PC-9 (cell line): Measurements from ENCODE around the gene OR51B2. TPM values are rescaled to one million over a fixed set of nuclear protein-coding genes. Genes with fewer than 3 reads are reported as not detected.

Source experiments
- BruUV-seq: library from RNA; stranded (reverse); fragments of 400-500 nt; replicated peaks from 2 replicates; lab custom pipeline; 2021; lab: Mats Ljungman, UMichigan
- CTCF ChIA-PET: fragments of 300-600 bp; sonication (Branson Sonifier 250); formaldehyde crosslinking; loops from one replicate; lab custom pipeline; 2022; ENCODE audit warnings: antibody characterized with exemption; lab: Charles Lee
- POLR2A ChIA-PET: fragments of 300-600 bp; sonication (Branson Sonifier 250); formaldehyde crosslinking; loops from one replicate; lab custom pipeline; 2022; ENCODE audit warnings: antibody characterized with exemption; ENCODE audit not compliant: unreplicated experiment; lab: Charles Lee
- DNase-seq, 2 experiments: peaks; one replicate each; pipeline versions ENCODE4 v3.0.0 to v3.0.0-alpha.2; 2015 to 2022; ENCODE audit warnings: mixed read lengths in 1 of 2
- H2AFZ ChIP-seq: fragments of 200-600 bp; sonication (generic); 2 replicates; pipeline ENCODE4 v1.8.1; 2017; ENCODE audit warnings: antibody characterized with exemption
- H3F3A ChIP-seq: fragments of 200-600 bp; sonication (generic); 2 replicates; pipeline ENCODE4 v1.8.1; 2017; ENCODE audit warnings: antibody characterized with exemption, mild to moderate bottlenecking, low read depth; ENCODE audit not compliant: insufficient read depth
- H3K27ac ChIP-seq: fragments of 200-600 bp; sonication (generic); 2 replicates; pipeline ENCODE4 v1.6.1; 2016; ENCODE audit warnings: mixed run types
- H3K27me3 ChIP-seq: fragments of 200-600 bp; sonication (generic); 2 replicates; pipeline ENCODE4 v1.6.1; 2016; ENCODE audit warnings: low read depth, mixed run types; ENCODE audit not compliant: insufficient read depth
- H3K36me3 ChIP-seq: fragments of 200-600 bp; sonication (generic); 2 replicates; pipeline ENCODE4 v1.6.1; 2016; ENCODE audit warnings: low read depth, mixed run types
- H3K4me1 ChIP-seq: fragments of 200-600 bp; sonication (generic); replicated peaks from 2 replicates; pipeline ENCODE4 v1.6.1; 2016; ENCODE audit warnings: mixed run types; ENCODE audit not compliant: insufficient read depth
- H3K4me2 ChIP-seq: fragments of 200-600 bp; sonication (generic); 2 replicates; pipeline ENCODE4 v1.6.1; 2017; ENCODE audit warnings: mixed run types
- H3K4me3 ChIP-seq: fragments of 200-600 bp; sonication (generic); 2 replicates; pipeline ENCODE4 v1.6.1; 2016; ENCODE audit warnings: mixed run types
- H3K79me2 ChIP-seq: fragments of 200-600 bp; sonication (generic); 2 replicates; pipeline ENCODE4 v1.6.1; 2017; ENCODE audit warnings: low read depth, mixed run types
- H3K9me2 ChIP-seq: fragments of 200-600 bp; sonication (generic); 2 replicates; pipeline ENCODE4 v1.8.1; 2017; ENCODE audit warnings: mild to moderate bottlenecking; ENCODE audit not compliant: insufficient read depth
- H3K9me3 ChIP-seq: fragments of 200-600 bp; sonication (generic); 2 replicates; pipeline ENCODE4 v1.8.1; 2016; ENCODE audit warnings: low read depth; ENCODE audit not compliant: insufficient read depth
- H4K20me1 ChIP-seq: fragments of 200-600 bp; sonication (generic); 2 replicates; pipeline ENCODE4 v1.8.1; 2017; ENCODE audit not compliant: insufficient read depth
- EZH2 ChIP-seq: fragments of 200-600 bp; sonication (generic); IDR thresholded peaks from 2 replicates; pipeline ENCODE4 v1.8.0; 2017; ENCODE audit warnings: antibody characterized with exemption, low read depth
- intact Hi-C: fragments of 100-400 bp; cut with micrococcal nuclease; formaldehyde crosslinking; loops from one replicate; pipeline ENCODE4 v1.10.0; 2022; ENCODE audit not compliant: unreplicated experiment
- total RNA-seq: library from RNA; stranded (reverse); gene quantifications from 2 replicates; pipeline ENCODE4 v1.2.3, GENCODE V29; 2021
- TF ChIP-seq, protein P1 (sequence below): fragments of 200-600 bp; sonication (generic); conservative IDR thresholded peaks from 2 replicates; pipeline ENCODE4 v1.6.1; 2017; ENCODE audit warnings: mixed run types, antibody characterized with exemption, mild to moderate bottlenecking, moderate library complexity

OR51B2 gene
- total RNA-seq, 1 experiment from 2014 or later: not detected

DNA sequence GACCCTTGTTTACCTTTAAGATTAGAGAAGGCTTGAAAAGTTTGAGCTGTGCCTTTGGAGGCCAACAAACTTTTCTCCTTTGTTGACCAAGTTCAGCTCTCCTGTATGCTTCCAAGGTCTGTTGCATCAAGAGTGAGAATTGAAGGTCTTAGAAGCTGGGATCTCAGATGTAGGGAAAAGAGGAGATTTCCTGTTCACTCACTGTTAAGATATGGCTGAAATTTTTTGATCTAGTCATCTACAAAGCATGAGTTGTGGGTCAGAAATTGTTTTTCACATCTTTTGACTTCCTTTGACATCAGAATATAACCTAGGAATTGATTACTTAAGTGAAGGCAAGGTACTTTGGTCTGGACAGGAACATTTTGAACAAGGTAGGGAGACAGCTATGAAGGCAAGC, 34.4 kb downstream of the OR51B2 start:
- no peaks in the 10 kb centered on the region for H3K79me2 ChIP-seq
- no peaks in the 10 kb centered on the region for H3K27me3 ChIP-seq
- BruUV-seq: no TSS peak
- no peak overlapping the region for H2AFZ ChIP-seq
- no peaks in the 10 kb centered on the region for H3F3A ChIP-seq
- H3K4me1 ChIP-seq: no peaks in the 10 kb centered on the region
- H3K9me3 ChIP-seq: no peaks in the 10 kb centered on the region
- no peak overlapping the region for H3K4me3 ChIP-seq
- H3K27ac ChIP-seq: no peak overlapping the region
- H3K4me2 ChIP-seq: no peak overlapping the region
- intact Hi-C loops: loop anchor here (2.0 kb wide), 1 partner anchor 165 kb away; no protein-coding TSS in a partner anchor
- CTCF ChIA-PET: no interaction called here
- no peaks in the 10 kb centered on the region for H3K9me2 ChIP-seq
- no peaks in the 10 kb centered on the region for H4K20me1 ChIP-seq
- H3K36me3 ChIP-seq: no peaks in the 10 kb centered on the region
- POLR2A ChIA-PET: no interaction called here
- TF ChIP-seq EZH2: no peak
- TF ChIP-seq, protein P1, sequence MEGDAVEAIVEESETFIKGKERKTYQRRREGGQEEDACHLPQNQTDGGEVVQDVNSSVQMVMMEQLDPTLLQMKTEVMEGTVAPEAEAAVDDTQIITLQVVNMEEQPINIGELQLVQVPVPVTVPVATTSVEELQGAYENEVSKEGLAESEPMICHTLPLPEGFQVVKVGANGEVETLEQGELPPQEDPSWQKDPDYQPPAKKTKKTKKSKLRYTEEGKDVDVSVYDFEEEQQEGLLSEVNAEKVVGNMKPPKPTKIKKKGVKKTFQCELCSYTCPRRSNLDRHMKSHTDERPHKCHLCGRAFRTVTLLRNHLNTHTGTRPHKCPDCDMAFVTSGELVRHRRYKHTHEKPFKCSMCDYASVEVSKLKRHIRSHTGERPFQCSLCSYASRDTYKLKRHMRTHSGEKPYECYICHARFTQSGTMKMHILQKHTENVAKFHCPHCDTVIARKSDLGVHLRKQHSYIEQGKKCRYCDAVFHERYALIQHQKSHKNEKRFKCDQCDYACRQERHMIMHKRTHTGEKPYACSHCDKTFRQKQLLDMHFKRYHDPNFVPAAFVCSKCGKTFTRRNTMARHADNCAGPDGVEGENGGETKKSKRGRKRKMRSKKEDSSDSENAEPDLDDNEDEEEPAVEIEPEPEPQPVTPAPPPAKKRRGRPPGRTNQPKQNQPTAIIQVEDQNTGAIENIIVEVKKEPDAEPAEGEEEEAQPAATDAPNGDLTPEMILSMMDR: no peak
- DNase-seq: no peak

DNA sequence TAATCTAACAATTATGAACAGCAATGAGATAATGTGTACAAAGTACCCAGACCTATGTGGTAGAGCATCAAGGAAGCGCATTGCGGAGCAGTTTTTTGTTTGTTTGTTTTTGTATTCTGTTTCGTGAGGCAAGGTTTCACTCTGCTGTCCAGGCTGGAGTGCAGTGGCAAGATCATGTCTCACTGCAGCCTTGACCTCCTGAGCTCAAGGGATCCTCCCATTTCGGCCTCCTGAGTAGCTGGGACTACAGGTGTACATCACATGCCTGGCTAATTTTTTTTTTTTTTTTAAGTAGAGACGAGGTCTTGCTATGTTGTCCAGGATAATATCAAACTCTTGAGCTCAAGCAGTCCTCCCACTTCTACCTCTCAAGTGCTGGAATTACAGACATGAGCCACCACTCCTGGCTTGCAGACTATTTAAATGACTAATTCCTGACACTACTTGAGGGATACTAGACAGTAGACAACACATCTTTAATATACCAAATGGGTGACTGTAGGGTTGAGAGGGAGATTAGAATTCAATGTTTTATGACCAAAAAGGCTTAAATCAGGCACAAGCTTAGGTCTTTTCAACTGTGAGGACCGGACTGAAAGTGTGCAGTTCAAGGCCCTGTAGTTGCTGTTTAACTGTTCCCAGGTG, 35.1 kb downstream of the OR51B2 start:
- Histone ChIP-seq H3K9me3 (no peaks in the 10 kb centered on the region), H3K79me2 (no peaks in the 10 kb centered on the region), H2AFZ (no peak overlapping the region), H3K27ac (no peak overlapping the region), H3K36me3 (no peaks in the 10 kb centered on the region), H3K9me2 (no peaks in the 10 kb centered on the region), H3K4me2 (no peak overlapping the region), H4K20me1 (no peaks in the 10 kb centered on the region), H3K4me3 (no peak overlapping the region), H3K4me1 (no peaks in the 10 kb centered on the region), H3F3A (no peaks in the 10 kb centered on the region), H3K27me3 (no peaks in the 10 kb centered on the region)
- ChIA-PET CTCF (no interaction called here), POLR2A (no interaction called here)
- BruUV-seq: no TSS peak
- TF ChIP-seq EZH2: no peak
- TF ChIP-seq, protein P1: no peak
- intact Hi-C loops: no loop called here
- DNase-seq: no peak

DNA sequence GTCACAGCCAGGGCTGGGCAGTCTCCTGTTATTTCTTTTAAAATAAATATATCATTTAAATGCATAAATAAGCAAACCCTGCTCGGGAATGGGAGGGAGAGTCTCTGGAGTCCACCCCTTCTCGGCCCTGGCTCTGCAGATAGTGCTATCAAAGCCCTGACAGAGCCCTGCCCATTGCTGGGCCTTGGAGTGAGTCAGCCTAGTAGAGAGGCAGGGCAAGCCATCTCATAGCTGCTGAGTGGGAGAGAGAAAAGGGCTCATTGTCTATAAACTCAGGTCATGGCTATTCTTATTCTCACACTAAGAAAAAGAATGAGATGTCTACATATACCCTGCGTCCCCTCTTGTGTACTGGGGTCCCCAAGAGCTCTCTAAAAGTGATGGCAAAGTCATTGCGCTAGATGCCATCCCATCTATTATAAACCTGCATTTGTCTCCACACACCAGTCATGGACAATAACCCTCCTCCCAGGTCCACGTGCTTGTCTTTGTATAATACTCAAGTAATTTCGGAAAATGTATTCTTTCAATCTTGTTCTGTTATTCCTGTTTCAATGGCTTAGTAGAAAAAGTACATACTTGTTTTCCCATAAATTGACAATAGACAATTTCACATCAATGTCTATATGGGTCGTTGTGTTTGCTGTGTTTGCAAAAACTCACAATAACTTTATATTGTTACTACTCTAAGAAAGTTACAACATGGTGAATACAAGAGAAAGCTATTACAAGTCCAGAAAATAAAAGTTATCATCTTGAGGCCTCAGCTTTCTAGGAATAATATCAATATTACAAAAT, 35.8 kb downstream of the OR51B2 start:
- H3K27ac ChIP-seq: no peak overlapping the region
- no peak overlapping the region for H3K4me2 ChIP-seq
- H3K79me2 ChIP-seq: no peaks in the 10 kb centered on the region
- H3K4me1 ChIP-seq: no peaks in the 10 kb centered on the region
- no peak overlapping the region for H3K4me3 ChIP-seq
- no peaks in the 10 kb centered on the region for H3K27me3 ChIP-seq
- TF ChIP-seq, protein P1: no peak
- TF ChIP-seq EZH2: no peak
- BruUV-seq: no TSS peak
- no peaks in the 10 kb centered on the region for H3K9me2 ChIP-seq
- H3F3A ChIP-seq: no peaks in the 10 kb centered on the region
- no peak overlapping the region for H2AFZ ChIP-seq
- DNase-seq: no peak
- H3K9me3 ChIP-seq: no peaks in the 10 kb centered on the region
- CTCF ChIA-PET: no interaction called here
- no peaks in the 10 kb centered on the region for H3K36me3 ChIP-seq
- no peaks in the 10 kb centered on the region for H4K20me1 ChIP-seq
- intact Hi-C loops: no loop called here
- POLR2A ChIA-PET: no interaction called here
